Right cardiac atrium (tissue), 5 donors: ENCODE results near the gene CMTM8. TPM values are rescaled to one million over a fixed set of nuclear protein-coding genes. Genes with fewer than 3 reads are reported as not detected.
A peak's percentile ranks its signal among the peaks of the same experiment; 100 is the strongest.

ENCODE experiments used
- ATAC-seq, 2 donors: fragments of 200-7000 bp; cut with Tn5 transposase; one replicate each; pipeline versions ENCODE4 v1.8.0 to v1.9.1; 2020; ENCODE audit warnings: moderate library complexity in 2 of 2, mild to moderate bottlenecking in 1 of 2
- DNase-seq, 3 donors: peaks; one replicate each; pipeline ENCODE4 v3.0.0-alpha.2; 2020
- H3K27ac ChIP-seq: one replicate; pipeline ENCODE4 v1.5.1; 2013; ENCODE audit warnings: mild to moderate bottlenecking, low read length, control low read depth, moderate library complexity
- H3K27me3 ChIP-seq: one replicate; pipeline ENCODE4 v1.6.1; 2013; ENCODE audit not compliant: control insufficient read depth, insufficient read depth
- H3K4me1 ChIP-seq: one replicate; pipeline ENCODE4 v1.6.1; 2013; ENCODE audit warnings: low read length; ENCODE audit not compliant: control insufficient read depth, insufficient read depth
- H3K4me3 ChIP-seq: one replicate; pipeline ENCODE4 v1.5.1; 2013; ENCODE audit warnings: low read length, control low read depth
- H3K9me3 ChIP-seq: one replicate; pipeline ENCODE4 v1.6.1; 2013; ENCODE audit warnings: low read length; ENCODE audit not compliant: control insufficient read depth
- WGBS: extraction: QIAGEN DNeasy Blood & Tissue Kit; methylation state at CpG from one replicate; pipeline ENCODE4 v1.1.7; 2013; 5-methylcytosine and 5-hydroxymethylcytosine counted together
- intact Hi-C, 4 donors: fragments of 100-400 bp; cut with DNase I; formaldehyde crosslinking; loops; one replicate each; pipeline versions ENCODE4 v1.11.0 to v1.14.0; 2022 to 2023
- polyA plus RNA-seq: library from polyadenylated mRNA; stranded (reverse); fragments of 200-250 nt; gene quantifications from one replicate; pipeline ENCODE4 v1.2.3, GENCODE V29; 2013
- total RNA-seq, 4 donors: library from RNA; stranded (reverse); fragmentation: NEBNext Ultra II Directional; extraction: Animal tissue kit (Norgen Biotek cat#: 25700); gene quantifications; one replicate each; pipeline ENCODE4 v1.2.1, GENCODE V29; 2021
- donor health status: healthy with polysubstance abuse.
- donor health status: DM: no; HTN: yes; CAD: no.
- donor health status: DM: no; HTN: no; CAD: no.
- donor health status: DM: no; HTN: yes; CAD: no; lungs with severe emphysema.
- donor health status: DM: yes; HTN: yes; CAD: no.

The CMTM8 gene
- total and polyA plus RNA-seq, 5 donors, result 4.6 to 7.1 (median 5.5) TPM

GRCh38 chr3:32398531-32398930 is 160.1 kb downstream of the CMTM8 start:
- peak overlapping the region; percentile 43 for H3K27ac ChIP-seq
- DNase-seq, result peak; percentile 72 to 84 (median 80)
- H3K27me3 ChIP-seq, result no peaks in the 10 kb centered on the region
- intact Hi-C loops, result loop anchor here in 1 of 4 donors (10.0 kb wide), 1 partner anchor 56 kb away; no protein-coding TSS in a partner anchor
- no peak overlapping the region for H3K4me3 ChIP-seq
- ATAC-seq, result peak; percentile 34 to 76
- H3K4me1 ChIP-seq, result no peaks in the 10 kb centered on the region
- WGBS, result 46% methylated on average over 10 of the region's 10 CpGs
- H3K9me3 ChIP-seq, result no peaks in the 10 kb centered on the region

- no peaks in the 10 kb centered on the region for H3K27me3 ChIP-seq
- ATAC-seq, result peak in 1 of 2 donors; percentile 21
- H3K4me1 ChIP-seq, result no peaks in the 10 kb centered on the region
- 58% methylated on average over 2 of the region's 2 CpGs for WGBS
- no peak for DNase-seq
- H3K27ac ChIP-seq, result peak overlapping the region; percentile 43
- intact Hi-C loops, result loop anchor here in 1 of 4 donors (10.0 kb wide), 1 partner anchor 56 kb away; no protein-coding TSS in a partner anchor
- no peak overlapping the region for H3K4me3 ChIP-seq
- no peaks in the 10 kb centered on the region for H3K9me3 ChIP-seq
Observed at GRCh38 chr3:32399030-32399620, 160.6 kb downstream of the CMTM8 start.

GRCh38 chr3:32401126-32401525 is 162.6 kb downstream of the CMTM8 start:
- WGBS, result 7% methylated on average over 11 of the region's 11 CpGs
- DNase-seq (no peak), ATAC-seq (no peak)
- H3K27me3 ChIP-seq, result no peaks in the 10 kb centered on the region
- intact Hi-C loops, result no loop called here
- no peaks in the 10 kb centered on the region for H3K4me1 ChIP-seq
- H3K4me3 ChIP-seq, result peak overlapping the region; percentile 8
- H3K27ac ChIP-seq, result peak overlapping the region; percentile 55
- H3K9me3 ChIP-seq, result no peaks in the 10 kb centered on the region

- Histone ChIP-seq H3K27me3 (no peaks in the 10 kb centered on the region), H3K4me3 (peak overlapping the region; percentile 8), H3K4me1 (no peaks in the 10 kb centered on the region), H3K9me3 (no peaks in the 10 kb centered on the region), H3K27ac (peak overlapping the region; percentile 55)
- WGBS, result 2% methylated on average over 41 of the region's 41 CpGs
- intact Hi-C loops, result no loop called here
- peak; percentile 91 to 95 for ATAC-seq
- peak; percentile 86 to 95 (median 94) for DNase-seq
Observed at GRCh38 chr3:32401556-32402081, 163.1 kb downstream of the CMTM8 start.

GRCh38 chr3:32403663-32404062 is 165.2 kb downstream of the CMTM8 start:
- Histone ChIP-seq H3K4me3 (no peak overlapping the region), H3K27ac (no peak overlapping the region), H3K9me3 (no peaks in the 10 kb centered on the region), H3K27me3 (no peaks in the 10 kb centered on the region), H3K4me1 (no peaks in the 10 kb centered on the region)
- intact Hi-C loops, result no loop called here
- WGBS, result 78% methylated on average over 3 of the region's 3 CpGs
- ATAC-seq (no peak), DNase-seq (no peak)

- intact Hi-C loops, result no loop called here
- H3K4me1 ChIP-seq, result no peaks in the 10 kb centered on the region
- DNase-seq (no peak), ATAC-seq (no peak)
- no peak overlapping the region for H3K4me3 ChIP-seq
- 78% methylated on average over 1 of the region's 1 CpG for WGBS
- no peaks in the 10 kb centered on the region for H3K9me3 ChIP-seq
- H3K27me3 ChIP-seq, result no peaks in the 10 kb centered on the region
- H3K27ac ChIP-seq, result no peak overlapping the region
Observed at GRCh38 chr3:32404714-32405113, 166.2 kb downstream of the CMTM8 start.

GRCh38 chr3:32405155-32405554 is 166.7 kb downstream of the CMTM8 start:
- Histone ChIP-seq H3K9me3 (no peaks in the 10 kb centered on the region), H3K27ac (no peak overlapping the region), H3K4me1 (no peaks in the 10 kb centered on the region), H3K4me3 (no peak overlapping the region), H3K27me3 (no peaks in the 10 kb centered on the region)
- no peak for DNase-seq
- intact Hi-C loops, result no loop called here
- WGBS, result 28% methylated on average over 2 of the region's 2 CpGs
- no peak for ATAC-seq

- no peaks in the 10 kb centered on the region for H3K27me3 ChIP-seq
- H3K4me3 ChIP-seq, result no peak overlapping the region
- H3K27ac ChIP-seq, result no peak overlapping the region
- intact Hi-C loops, result no loop called here
- H3K9me3 ChIP-seq, result no peaks in the 10 kb centered on the region
- 77% methylated on average over 7 of the region's 7 CpGs for WGBS
- no peaks in the 10 kb centered on the region for H3K4me1 ChIP-seq
- ATAC-seq (no peak), DNase-seq (no peak)
Observed at GRCh38 chr3:32405711-32406323, 167.3 kb downstream of the CMTM8 start.

- Histone ChIP-seq H3K27ac (peak overlapping the region; percentile 41), H3K4me1 (no peaks in the 10 kb centered on the region), H3K27me3 (no peaks in the 10 kb centered on the region), H3K4me3 (no peak overlapping the region), H3K9me3 (no peaks in the 10 kb centered on the region)
- no peak for DNase-seq
- peak in 1 of 2 donors; percentile 19 for ATAC-seq
- 87% methylated on average over 7 of the region's 7 CpGs for WGBS
- intact Hi-C loops, result no loop called here
Observed at GRCh38 chr3:32406486-32407408, 168.3 kb downstream of the CMTM8 start.

GRCh38 chr3:32410367-32411246 is 172.1 kb downstream of the CMTM8 start:
- WGBS, result 85% methylated on average over 10 of the region's 10 CpGs
- H3K27me3 ChIP-seq, result no peaks in the 10 kb centered on the region
- H3K9me3 ChIP-seq, result no peaks in the 10 kb centered on the region
- no peak overlapping the region for H3K4me3 ChIP-seq
- DNase-seq (no peak), ATAC-seq (no peak)
- H3K4me1 ChIP-seq, result peaks cover 10% of the 10 kb centered on the region
- intact Hi-C loops, result no loop called here
- no peak overlapping the region for H3K27ac ChIP-seq
